Heart right ventricle (tissue), 16 donors: ENCODE results near the gene PUS10. TPM values are rescaled to one million over a fixed set of nuclear protein-coding genes. Genes with fewer than 3 reads are reported as not detected.
A peak's percentile ranks its signal among the peaks of the same experiment; 100 is the strongest.

Experiments
- ATAC-seq, 8 donors: fragments of 200-7000 bp; cut with Tn5 transposase; one replicate each; pipeline ENCODE4 v1.9.1; 2020; ENCODE audit warnings: mild to moderate bottlenecking in 8 of 8, moderate library complexity in 8 of 8, moderate number of reproducible peaks in 1 of 8
- DNase-seq, 2 donors: peaks; one replicate each; pipeline ENCODE4 v3.0.0-alpha.2; 2020
- H3K27ac ChIP-seq, 10 donors: fragments of 200-600 bp; sonication (generic) in 2 of 10; one replicate each; pipeline versions ENCODE4 v1.5.0 to v1.8.0; 2020 to 2022; ENCODE audit warnings: mild to moderate bottlenecking in 3 of 10
- H3K27me3 ChIP-seq, 7 donors: fragments of 200-600 bp; one replicate each; pipeline ENCODE4 v1.8.0; 2021 to 2022; ENCODE audit warnings: mild to moderate bottlenecking in 2 of 7
- H3K36me3 ChIP-seq, 9 donors: fragments of 200-600 bp; sonication (generic) in 1 of 9; one replicate each; pipeline versions ENCODE4 v1.5.0 to v1.8.0; 2020 to 2022; ENCODE audit warnings: mild to moderate bottlenecking in 2 of 9
- H3K4me1 ChIP-seq, 9 donors: fragments of 200-600 bp; sonication (generic) in 1 of 9; one replicate each; pipeline versions ENCODE4 v1.5.0 to v1.8.0; 2020 to 2022; ENCODE audit warnings: mild to moderate bottlenecking in 4 of 9
- H3K4me3 ChIP-seq, 10 donors: fragments of 200-600 bp; sonication (generic) in 2 of 10; one replicate each; pipeline versions ENCODE4 v1.5.0 to v1.8.0; 2020 to 2022; ENCODE audit warnings: mild to moderate bottlenecking in 7 of 10, moderate library complexity in 2 of 10
- H3K9me3 ChIP-seq, 11 donors: fragments of 200-600 bp in 10 of 11; sonication (generic) in 2 of 11; one replicate each; pipeline versions ENCODE4 v1.5.0 to v1.8.0; 2013 to 2022; ENCODE audit warnings: mild to moderate bottlenecking in 2 of 11, control low read depth in 1 of 11, moderate library complexity in 1 of 11
- WGBS, 2 donors: extraction: QIAGEN DNeasy Blood & Tissue Kit; methylation state at CpG; one replicate each; pipeline ENCODE4 v1.1.7; 2013; ENCODE audit warnings: inconsistent platforms in 1 of 2; 5-methylcytosine and 5-hydroxymethylcytosine counted together
- intact Hi-C, 10 donors: fragments of 100-400 bp; cut with DNase I; formaldehyde crosslinking; loops; one replicate each; pipeline versions ENCODE4 v1.11.1 to v1.14.2; 2022
- polyA plus RNA-seq, 2 donors: library from polyadenylated mRNA; stranded (reverse); fragments of 200-250 nt; gene quantifications; one replicate each; pipeline ENCODE4 v1.2.3, GENCODE V29; 2013
- total RNA-seq, 10 donors: library from RNA; stranded (reverse); fragmentation: NEBNext Ultra II Directional in 3 of 10; extraction: Animal tissue kit (Norgen Biotek cat#: 25700) in 3 of 10; gene quantifications; one replicate each; pipeline versions ENCODE4 v1.2.1 to v1.2.4, GENCODE V29; 2021 to 2023
- TF ChIP-seq, protein P1 (sequence below), 9 donors: fragments of 200-600 bp; sonication (generic) in 2 of 9; IDR thresholded peaks; one replicate each; pipeline versions ENCODE4 v1.5.0 to v1.8.0; 2021 to 2022; ENCODE audit warnings: antibody characterized with exemption in 9 of 9, mild to moderate bottlenecking in 5 of 9, moderate library complexity in 1 of 9
- donor health status: Arrhythmogenic right ventricular cardiomyopathy.
- donor health status: ischemic (EF 13 %, LVEDD 7.1; RV severe dilation, severe dysfunction).
- donor health status: healthy with polysubstance abuse.
- donor health status: DM: no; HTN: yes; CAD: no.
- donor health status: DM: no; HTN: no; CAD: no.
- donor health status: ischemic (EF 25% LVEDD 6.9; RV normal size, moderate dysfunction).
- donor health status: ischemic (EF 25% LVEDD 5.7; RV mildly dilated, moderate dysfunction).
- donor health status: healthy.
- donor health status: DM: yes; HTN: yes; CAD: no.
- donor health status: Ischemic cardiomyopathy.
- donor health status: ischemic (EF 35%, LVEDD 5.7; RV mildly dilated, moderate dysfunction).
- donor health status: nonischemic (EF 11% LVEDD 7.7; RV severe dilation, severe dysfunction).
- donor health status: DM: yes; HTN: yes; CAD: no.
- donor health status: PGD.
- donor health status: ischemic (EF 29% LVEDD 5.4; RV normal size, mild dysfunction).
- donor health status: nonischemic (EF 23%, LVEDD 6.1; RV moderate dilation, normal function).

PUS10 gene
- total and polyA plus RNA-seq, 12 donors: 1.5 to 5.5 (median 4.4) TPM

- Histone ChIP-seq H3K4me3 (no peak overlapping the region), H3K9me3 (no peaks in the 10 kb centered on the region), H3K27ac (no peak overlapping the region), H3K4me1 (peaks cover 0 to 16% (median 0%) of the 10 kb centered on the region in 9 donors), H3K36me3 (no peaks in the 10 kb centered on the region), H3K27me3 (no peaks in the 10 kb centered on the region)
- no peak for ATAC-seq
- DNase-seq: no peak
- TF ChIP-seq, protein P1, sequence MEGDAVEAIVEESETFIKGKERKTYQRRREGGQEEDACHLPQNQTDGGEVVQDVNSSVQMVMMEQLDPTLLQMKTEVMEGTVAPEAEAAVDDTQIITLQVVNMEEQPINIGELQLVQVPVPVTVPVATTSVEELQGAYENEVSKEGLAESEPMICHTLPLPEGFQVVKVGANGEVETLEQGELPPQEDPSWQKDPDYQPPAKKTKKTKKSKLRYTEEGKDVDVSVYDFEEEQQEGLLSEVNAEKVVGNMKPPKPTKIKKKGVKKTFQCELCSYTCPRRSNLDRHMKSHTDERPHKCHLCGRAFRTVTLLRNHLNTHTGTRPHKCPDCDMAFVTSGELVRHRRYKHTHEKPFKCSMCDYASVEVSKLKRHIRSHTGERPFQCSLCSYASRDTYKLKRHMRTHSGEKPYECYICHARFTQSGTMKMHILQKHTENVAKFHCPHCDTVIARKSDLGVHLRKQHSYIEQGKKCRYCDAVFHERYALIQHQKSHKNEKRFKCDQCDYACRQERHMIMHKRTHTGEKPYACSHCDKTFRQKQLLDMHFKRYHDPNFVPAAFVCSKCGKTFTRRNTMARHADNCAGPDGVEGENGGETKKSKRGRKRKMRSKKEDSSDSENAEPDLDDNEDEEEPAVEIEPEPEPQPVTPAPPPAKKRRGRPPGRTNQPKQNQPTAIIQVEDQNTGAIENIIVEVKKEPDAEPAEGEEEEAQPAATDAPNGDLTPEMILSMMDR (IDR thresholded peaks at IDR 0.05): no peak
- WGBS, 2 donors: 49 to 63% methylated on average over 1 of the region's 1 CpG
- intact Hi-C loops: no loop called here
These were observed 51.3 kb downstream of the PUS10 start for GRCh38 chr2:60966507-60967405.

- no peaks in the 10 kb centered on the region for H3K9me3 ChIP-seq
- TF ChIP-seq, protein P1 (IDR thresholded peaks at IDR 0.05): no peak
- intact Hi-C loops: no loop called here
- peaks cover 0 to 10% (median 0%) of the 10 kb centered on the region in 9 donors for H3K4me1 ChIP-seq
- ATAC-seq: no peak
- no peaks in the 10 kb centered on the region for H3K27me3 ChIP-seq
- no peak overlapping the region for H3K4me3 ChIP-seq
- no peak for DNase-seq
- peaks cover 0 to under 1% (median 0%) of the 10 kb centered on the region in 9 donors for H3K36me3 ChIP-seq
- peak overlapping the region in 1 of 10 donors; percentile 4 for H3K27ac ChIP-seq
These were observed 52.6 kb downstream of the PUS10 start for GRCh38 chr2:60965499-60965785.

DNA sequence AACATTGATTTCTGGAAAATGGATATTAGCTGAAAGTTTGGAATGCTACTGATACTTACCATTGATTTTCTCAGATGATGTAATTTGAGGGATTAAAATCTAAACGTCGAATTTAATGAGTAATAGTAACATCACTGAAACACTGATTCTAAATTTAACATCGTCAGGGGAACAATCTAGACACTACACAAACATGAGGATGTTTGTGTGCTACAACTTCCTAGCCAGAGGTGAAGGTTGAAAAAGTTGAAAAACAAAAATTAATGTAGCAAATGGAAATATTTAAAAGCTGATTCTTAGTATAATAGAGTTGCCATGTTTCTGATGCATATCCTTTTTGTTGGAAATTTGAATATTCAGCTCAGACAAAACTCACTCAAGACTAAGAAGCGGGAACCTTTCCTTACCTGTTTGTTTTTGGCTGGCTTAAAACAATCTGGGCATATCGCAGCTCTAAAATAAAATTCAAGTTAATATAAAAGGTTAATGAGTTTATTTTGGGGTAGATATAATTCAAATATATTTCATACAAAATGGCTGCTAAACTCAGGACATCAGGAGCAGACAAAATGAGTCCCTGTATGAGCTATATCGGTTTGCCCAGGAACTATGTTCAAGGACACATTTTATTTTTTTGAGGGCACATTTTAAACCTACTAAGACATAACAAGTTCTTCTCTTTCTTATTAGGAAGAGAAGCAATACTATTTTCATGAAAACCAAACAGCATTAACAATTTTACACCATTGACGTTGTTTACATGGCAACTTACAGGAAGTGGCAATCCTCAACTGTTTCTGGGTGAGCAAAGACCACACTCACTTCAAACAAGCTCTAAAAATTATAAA is 53.2 kb downstream of the PUS10 start:
- ATAC-seq (no peak), DNase-seq (no peak)
- H3K9me3 ChIP-seq: no peaks in the 10 kb centered on the region
- TF ChIP-seq, protein P1 (IDR thresholded peaks at IDR 0.05): no peak
- intact Hi-C loops: no loop called here
- H3K4me1 ChIP-seq: peaks cover 0 to 10% (median 0%) of the 10 kb centered on the region in 9 donors
- no peak overlapping the region for H3K4me3 ChIP-seq
- H3K27me3 ChIP-seq: no peaks in the 10 kb centered on the region
- peak overlapping the region in 1 of 10 donors; percentile 4 for H3K27ac ChIP-seq
- peaks cover 0 to 5% (median 0%) of the 10 kb centered on the region in 9 donors for H3K36me3 ChIP-seq
- 73% methylated on average over 7 of the region's 7 CpGs for WGBS, 2 donors

DNA sequence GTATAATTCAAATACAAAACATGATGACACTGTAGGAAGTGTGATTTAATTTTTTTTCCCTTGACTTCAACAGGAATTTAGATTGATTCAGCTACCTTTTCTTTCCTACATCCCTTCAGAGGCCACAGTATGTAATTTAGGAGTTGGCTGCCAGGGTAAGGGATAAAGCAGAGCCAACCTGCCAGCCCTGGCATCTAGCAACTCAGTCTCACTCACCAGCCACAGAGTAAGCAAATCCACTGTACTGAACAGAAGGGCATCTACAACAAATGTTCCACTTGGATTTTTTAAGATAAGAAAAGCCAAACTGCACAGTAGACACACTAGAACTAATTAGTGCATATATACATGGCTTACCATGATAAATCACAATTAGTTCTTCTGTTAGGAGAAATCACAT is 54.9 kb downstream of the PUS10 start:
- no peak for DNase-seq
- intact Hi-C loops: no loop called here
- TF ChIP-seq, protein P1 (IDR thresholded peaks at IDR 0.05): no peak
- Histone ChIP-seq H3K9me3 (no peaks in the 10 kb centered on the region), H3K27ac (no peak overlapping the region), H3K36me3 (peaks cover 0 to 19% (median 0%) of the 10 kb centered on the region in 9 donors), H3K27me3 (no peaks in the 10 kb centered on the region), H3K4me3 (no peak overlapping the region), H3K4me1 (peaks cover 0 to 10% (median 0%) of the 10 kb centered on the region in 9 donors)
- peak in 1 of 8 donors; percentile 74 for ATAC-seq
